ACHN (cell line): ENCODE measurements around the gene VWCE.

ENCODE experiments used
- DNase-seq: peaks from one replicate; pipeline ENCODE4 v3.0.0-alpha.2; 2015
- in situ Hi-C: cut with HindIII; loops from 2 replicates; pipeline ENCODE4 v1.10.0; 2017; ENCODE audit warnings: low sequenced_read_pairs, low pct_ligation_motif_present, low pct_unique_long_range_greater_than_20kb

VWCE gene

DNA sequence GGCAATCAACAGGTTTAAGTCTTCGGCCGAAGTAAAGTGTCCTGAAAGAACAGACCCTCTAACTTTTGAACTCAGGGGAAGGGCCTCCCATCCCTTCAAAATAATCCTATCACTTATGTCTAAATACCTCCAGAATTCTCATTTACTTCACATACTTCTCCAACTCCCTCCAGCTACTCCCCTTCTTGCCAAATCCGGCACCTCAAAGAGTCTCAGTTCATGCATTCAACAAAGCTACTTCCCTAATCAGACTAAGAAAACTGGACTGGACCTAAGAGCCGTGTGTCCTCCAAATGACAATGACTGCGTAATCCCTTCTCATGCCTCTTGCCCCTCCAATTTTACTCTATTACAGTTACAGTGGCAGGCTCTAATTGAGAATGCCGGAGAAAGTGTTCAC is 36.5 kb upstream of the VWCE start:
- no peak for DNase-seq
- in situ Hi-C loops: no loop called here

DNA sequence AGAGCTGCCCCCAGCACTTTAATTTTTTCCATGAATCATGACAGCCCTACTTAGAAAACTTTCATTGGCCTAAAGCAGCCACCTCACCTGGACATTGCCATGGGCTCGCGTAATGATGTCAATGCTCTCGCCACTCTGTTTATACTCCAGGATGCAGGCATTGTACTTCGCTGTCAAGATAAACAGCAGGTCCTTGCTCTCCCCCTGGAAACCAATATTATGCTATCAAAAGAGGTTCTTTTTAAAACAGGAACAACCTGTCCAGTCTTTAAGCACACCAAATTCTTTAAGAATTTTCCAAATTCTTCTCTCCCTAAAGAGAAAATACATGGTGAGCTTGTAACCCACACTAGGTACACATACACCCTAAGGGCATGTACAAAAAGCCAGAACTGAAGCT is 34.8 kb upstream of the VWCE start:
- in situ Hi-C loops: no loop called here
- DNase-seq: no peak

DNA sequence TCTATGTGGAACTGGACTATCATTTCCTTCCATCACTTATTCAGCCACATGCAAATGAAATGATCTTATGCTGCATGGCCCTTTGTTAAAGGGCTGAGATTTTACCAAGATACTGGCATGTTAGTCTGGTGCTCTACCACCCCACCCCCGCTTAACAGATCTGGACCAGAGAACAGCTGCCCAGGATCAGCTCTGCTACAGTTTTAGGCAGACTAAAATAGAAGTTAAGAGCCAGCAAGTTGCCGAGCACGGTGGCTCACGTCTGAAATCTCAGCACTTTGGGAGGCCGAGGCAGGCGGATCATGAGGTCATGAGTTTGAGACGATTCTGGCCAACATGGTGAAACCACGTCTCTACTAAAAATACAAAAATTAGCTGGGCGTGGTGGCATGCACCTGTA is 33.2 kb upstream of the VWCE start:
- in situ Hi-C loops: no loop called here
- DNase-seq: no peak

GRCh38 chr11:61327669-61328071 is 32.6 kb upstream of the VWCE start:
- in situ Hi-C loops: no loop called here
- DNase-seq: no peak

- in situ Hi-C loops: no loop called here
- no peak for DNase-seq
These were observed 30.7 kb upstream of the VWCE start for GRCh38 chr11:61325649-61326414.

DNA sequence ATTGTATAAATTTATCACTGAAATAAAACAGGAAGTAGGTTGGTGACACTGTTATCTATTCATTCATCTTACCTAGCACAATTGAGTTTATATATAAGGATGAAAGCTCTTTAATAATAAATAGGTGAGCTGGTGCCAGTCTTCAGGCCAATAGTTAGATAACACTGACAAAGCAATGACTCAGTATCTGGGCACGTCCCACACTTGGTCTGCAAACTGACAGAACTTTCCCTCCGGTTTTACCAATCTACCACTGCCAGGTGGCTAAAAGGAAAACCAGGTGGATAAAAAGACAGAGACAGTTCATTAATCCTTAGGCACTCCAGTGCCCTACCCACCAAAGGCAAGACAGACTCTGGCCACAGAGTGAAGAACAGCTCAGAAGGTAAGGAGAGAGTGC is 20.1 kb upstream of the VWCE start:
- DNase-seq: no peak
- in situ Hi-C loops: no loop called here

DNA sequence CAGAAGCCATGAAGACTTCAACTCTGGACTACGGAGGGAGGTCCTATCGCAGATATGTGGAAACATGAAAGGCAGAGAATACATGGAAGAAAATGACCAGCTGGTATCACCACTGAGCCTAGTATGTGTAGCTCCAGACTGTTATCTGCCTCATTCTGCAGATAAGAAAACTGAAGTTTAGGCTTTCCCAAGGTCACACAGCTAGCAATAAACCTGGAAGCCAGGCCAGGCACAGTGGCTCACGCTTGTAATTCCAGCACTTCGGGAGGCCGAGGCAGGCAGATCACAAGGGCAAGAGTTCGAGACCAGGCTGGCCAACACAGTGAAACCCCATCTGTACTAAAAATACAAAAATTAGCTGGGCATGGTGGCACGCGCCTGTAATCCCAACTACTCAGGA is 15.6 kb upstream of the VWCE start:
- DNase-seq: no peak
- in situ Hi-C loops: no loop called here

DNA sequence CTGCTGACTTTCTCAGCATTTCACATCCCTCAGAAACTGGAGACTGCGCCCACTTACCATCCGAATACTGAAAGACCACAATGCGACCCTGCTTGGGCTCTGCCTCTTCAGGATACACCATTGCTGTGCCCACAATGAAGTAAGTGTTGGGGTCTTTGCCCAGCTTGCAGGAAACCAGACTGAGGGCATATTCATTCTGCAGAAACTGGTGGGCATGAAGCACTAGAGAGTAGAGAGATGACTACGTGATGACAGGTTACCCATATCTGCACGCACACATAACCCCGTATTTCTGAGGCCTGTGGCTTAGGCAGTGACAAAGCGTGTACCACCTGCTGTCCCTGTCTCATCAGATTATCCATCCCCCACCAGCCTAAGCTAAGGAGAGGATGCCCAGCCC is 14.6 kb upstream of the VWCE start:
- no peak for DNase-seq
- in situ Hi-C loops: no loop called here

DNA sequence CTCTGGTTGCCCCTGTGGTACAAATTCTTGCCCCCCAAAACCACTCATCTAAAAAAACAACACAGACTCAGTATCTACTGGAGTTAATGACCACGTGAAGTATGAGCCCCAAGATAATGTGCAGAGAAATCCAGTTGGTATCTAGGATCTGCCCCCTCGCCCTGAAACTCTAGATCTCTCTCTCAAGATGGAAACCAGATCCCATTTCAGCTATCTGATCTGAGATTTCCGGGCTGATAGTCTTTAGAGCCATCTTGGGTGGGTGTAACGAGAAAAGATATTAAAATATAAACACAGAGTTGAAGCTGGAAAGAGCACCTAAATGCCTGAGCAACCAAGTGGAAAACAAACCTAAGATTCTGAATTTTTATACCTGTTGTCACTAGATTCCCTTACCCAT is 14.0 kb upstream of the VWCE start:
- in situ Hi-C loops: no loop called here
- DNase-seq: no peak

DNA sequence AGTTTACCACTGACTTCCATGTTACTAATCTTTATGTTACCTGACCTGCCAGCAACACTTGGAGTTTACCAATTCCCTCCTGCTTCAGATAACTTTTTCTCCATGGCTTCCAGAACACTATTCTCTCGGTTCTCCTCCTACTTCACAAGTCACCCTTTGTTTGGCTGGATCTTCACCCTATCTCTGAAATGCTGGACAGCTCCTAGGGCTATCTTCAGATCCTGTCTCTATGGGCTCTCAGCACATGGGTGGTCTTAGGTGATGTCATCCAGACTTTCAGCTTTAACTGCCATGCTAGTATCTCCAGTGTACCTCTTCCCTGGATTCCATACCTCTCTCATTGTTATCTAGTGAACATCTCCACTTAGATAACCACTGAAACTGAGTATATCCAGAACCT is 12.2 kb upstream of the VWCE start:
- DNase-seq: no peak
- in situ Hi-C loops: no loop called here

- in situ Hi-C loops: no loop called here
These were observed 11.1 kb upstream of the VWCE start for GRCh38 chr11:61306221-61306620.

DNA sequence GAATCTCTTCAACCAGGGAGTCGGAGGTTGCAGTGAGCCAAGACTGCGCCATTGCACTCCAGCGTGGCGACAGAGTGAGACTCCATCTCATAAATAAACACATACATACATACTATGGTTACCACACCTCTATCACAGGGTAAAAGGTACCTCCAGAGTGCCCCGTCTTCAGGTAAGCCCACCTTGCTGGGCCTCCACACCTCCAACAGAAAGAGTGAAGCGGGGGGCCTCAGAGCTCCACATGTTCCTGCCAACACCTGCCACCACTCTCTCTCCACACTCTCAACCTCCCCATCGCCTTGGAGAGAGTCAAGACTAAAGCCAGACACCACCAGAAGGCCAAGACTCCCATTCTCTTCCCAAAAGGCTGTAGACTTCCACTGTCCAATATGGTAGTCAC is 10.3 kb upstream of the VWCE start:
- DNase-seq: no peak
- in situ Hi-C loops: no loop called here

More at GRCh38 chr11:61306221-61306620, 11.1 kb upstream of the VWCE start:
- DNase-seq: no peak

GRCh38 chr11:61303725-61304124 is 8.6 kb upstream of the VWCE start:
- in situ Hi-C loops: no loop called here

DNA sequence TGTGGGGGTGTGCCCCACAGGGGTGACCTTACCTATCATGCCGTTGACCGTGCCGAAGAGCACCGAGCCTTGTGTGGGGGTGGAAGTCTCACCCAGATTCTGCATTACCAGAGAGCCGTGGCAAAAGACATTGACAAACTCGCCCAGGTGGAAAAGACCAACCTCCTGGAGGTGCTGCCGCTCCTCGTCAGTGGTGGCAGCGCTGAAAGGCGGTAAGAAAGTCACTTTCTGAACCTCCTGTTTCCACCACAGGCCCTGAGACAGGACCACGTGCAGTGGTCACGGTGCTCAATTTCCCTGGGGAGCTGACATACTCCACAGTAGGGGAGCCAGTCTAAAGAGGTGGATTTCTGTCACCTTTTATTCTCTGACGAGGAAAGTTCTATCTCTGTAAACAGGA is 7.4 kb upstream of the VWCE start:
- no peak for DNase-seq
- in situ Hi-C loops: no loop called here

More at GRCh38 chr11:61303725-61304124, 8.6 kb upstream of the VWCE start:
- DNase-seq: no peak

GRCh38 chr11:61298663-61299244 is 3.6 kb upstream of the VWCE start:
- in situ Hi-C loops: no loop called here
- DNase-seq: no peak

DNA sequence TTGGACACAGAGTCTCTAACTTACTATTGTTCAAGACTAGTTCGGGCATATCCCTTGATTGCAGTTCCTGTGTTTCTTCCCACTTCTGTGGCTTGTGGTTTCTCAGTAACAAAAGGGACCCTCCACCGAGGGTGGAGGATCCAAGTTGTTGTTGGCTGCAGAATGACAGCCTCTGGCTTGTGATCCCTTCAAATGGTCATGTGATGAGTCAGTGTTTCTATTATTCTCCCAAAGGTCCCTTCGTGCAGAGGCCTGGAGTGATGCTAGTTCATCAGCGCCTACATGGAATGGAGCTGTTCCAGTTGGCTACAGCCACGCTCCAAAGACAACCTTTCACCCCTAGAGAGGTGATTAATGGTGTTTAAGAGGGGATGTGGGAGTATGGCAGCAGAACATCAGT is 2.6 kb upstream of the VWCE start:
- in situ Hi-C loops: no loop called here
- DNase-seq: peak; percentile 50

- in situ Hi-C loops: no loop called here
- no peak for DNase-seq
These were observed 2.2 kb upstream of the VWCE start for GRCh38 chr11:61297341-61297740.

- in situ Hi-C loops: no loop called here
- no peak for DNase-seq
These were observed 445 bp upstream of the VWCE start for GRCh38 chr11:61295596-61295926.

- peak; percentile 17 for DNase-seq
- in situ Hi-C loops: no loop called here
These were observed 1.0 kb downstream of the VWCE start for GRCh38 chr11:61293867-61294716.

GRCh38 chr11:61292356-61292755 is 2.8 kb downstream of the VWCE start:
- in situ Hi-C loops: no loop called here
- no peak for DNase-seq
